SH-SY5Y (cell line): ENCODE measurements around the gene NUP188.

Experiments
- GATA2 ChIP-seq: IDR thresholded peaks from 2 replicates; pipeline ENCODE4 v1.6.1; 2011; ENCODE audit warnings: mild to moderate bottlenecking, low read depth, low read length
- GATA3 ChIP-seq: IDR thresholded peaks from 2 replicates; pipeline ENCODE4 v1.6.1; 2011; ENCODE audit warnings: low read depth, mild to moderate bottlenecking, low read length, moderate library complexity

- TF ChIP-seq GATA2 (no peak), GATA3 (no peak)
Measured at GRCh38 chr9:128913995-128914772, 33.3 kb upstream of the NUP188 start.
